Stimulated activated CD4-positive, alpha-beta T cell treated with anti-CD3 and anti-CD28 coated beads, Interleukin-4, amount 100 ng/mL, for 48 hours (primary cell): ENCODE data around the gene USH2A.
"Not testable (repeated sequence)": the region's sequence is repeated elsewhere in the genome, so short reads cannot be mapped to it uniquely, and the experiment has no call there.

Experiments used
- DNase-seq, 2 donors: peaks; one replicate each; pipeline ENCODE4 v3.0.0-alpha.2; 2020; ENCODE audit warnings: low read depth in 2 of 2

Gene USH2A

GRCh38 chr1:216389774-216390173, 33.5 kb downstream of the USH2A start:
- no peak for DNase-seq

- DNase-seq: no peak
Measured at GRCh38 chr1:216388558-216388957, 34.7 kb downstream of the USH2A start.

GRCh38 chr1:216387782-216388181, 35.5 kb downstream of the USH2A start:
- no peak for DNase-seq

- DNase-seq: no peak
Measured at GRCh38 chr1:216379441-216379840, 43.8 kb downstream of the USH2A start.

GRCh38 chr1:216368249-216368648, 55.0 kb downstream of the USH2A start:
- DNase-seq: no peak

GRCh38 chr1:216366979-216367378, 56.3 kb downstream of the USH2A start:
- no peak for DNase-seq

GRCh38 chr1:216356945-216357344, 66.3 kb downstream of the USH2A start:
- DNase-seq: no peak

GRCh38 chr1:216350186-216350585, 73.1 kb downstream of the USH2A start:
- DNase-seq: no peak

- DNase-seq: no peak
Measured at GRCh38 chr1:216346526-216346925, 76.7 kb downstream of the USH2A start.

- DNase-seq: not testable (repeated sequence)
Measured at GRCh38 chr1:216340542-216340941, 82.7 kb downstream of the USH2A start.

- DNase-seq: no peak
Measured at GRCh38 chr1:216332462-216332861, 90.8 kb downstream of the USH2A start.

GRCh38 chr1:216332003-216332402, 91.2 kb downstream of the USH2A start:
- no peak for DNase-seq

GRCh38 chr1:216331211-216331610, 92.0 kb downstream of the USH2A start:
- DNase-seq: no peak

- DNase-seq: no peak
Measured at GRCh38 chr1:216330262-216330661, 93.0 kb downstream of the USH2A start.

- DNase-seq: no peak
Measured at GRCh38 chr1:216325946-216326345, 97.3 kb downstream of the USH2A start.

GRCh38 chr1:216325336-216325735, 97.9 kb downstream of the USH2A start:
- no peak for DNase-seq

GRCh38 chr1:216323344-216323743, 99.9 kb downstream of the USH2A start:
- DNase-seq: no peak

GRCh38 chr1:216314379-216315095, 108.7 kb downstream of the USH2A start:
- DNase-seq: no peak

GRCh38 chr1:216310776-216311175, 112.5 kb downstream of the USH2A start:
- DNase-seq: no peak

GRCh38 chr1:216306830-216307229, 116.4 kb downstream of the USH2A start:
- DNase-seq: no peak

GRCh38 chr1:216303690-216304089, 119.6 kb downstream of the USH2A start:
- no peak for DNase-seq

- no peak for DNase-seq
Measured at GRCh38 chr1:216293683-216294082, 129.6 kb downstream of the USH2A start.

- no peak for DNase-seq
Measured at GRCh38 chr1:216290074-216290473, 133.2 kb downstream of the USH2A start.

GRCh38 chr1:216285052-216285451, 138.2 kb downstream of the USH2A start:
- DNase-seq: no peak
